ENCODE data around the gene NET1. TPM values are rescaled to one million over a fixed set of nuclear protein-coding genes. Genes with fewer than 3 reads are reported as not detected.

NET1 gene
- total and polyA plus RNA-seq, 7 donors = 75.3 to 333 (median 199) TPM

- Histone ChIP-seq H3K9me3 (no peaks in the 10 kb centered on the region), H3K27me3 (no peaks in the 10 kb centered on the region), H3K4me3 (no peak overlapping the region), H3K36me3 (peaks cover 0 to 10% (median 0%) of the 10 kb centered on the region in 4 donors), H3K4me1 (peaks cover 0 to 54% (median 44%) of the 10 kb centered on the region in 4 donors), H3K27ac (peak overlapping the region in 3 of 4 donors; percentile 2 to 85 (median 83))
- TF ChIP-seq CTCF (IDR thresholded peaks at IDR 0.05) (no peak), EP300 (IDR thresholded peaks at IDR 0.05) (no peak), POLR2AphosphoS5 (IDR thresholded peaks at IDR 0.05) (no peak), POLR2A (IDR thresholded peaks at IDR 0.05) (no peak)
- intact Hi-C loops (cut with DNase I) = no loop called here
- no peak for DNase-seq
- WGBS, 2 donors = 63 to 87% methylated on average over 5 of the region's 5 CpGs
Observed at GRCh38 chr10:5464546-5464945, 52.2 kb downstream of the NET1 start.

GRCh38 chr10:5465976-5466450 is 53.7 kb downstream of the NET1 start:
- DNase-seq = no peak
- WGBS, 2 donors = 26 to 70% methylated on average over 12 of the region's 12 CpGs
- TF ChIP-seq EP300 (IDR thresholded peaks at IDR 0.05) (no peak), POLR2A (IDR thresholded peaks at IDR 0.05) (no peak), POLR2AphosphoS5 (IDR thresholded peaks at IDR 0.05) (no peak), CTCF (IDR thresholded peaks at IDR 0.05) (no peak)
- no peak overlapping the region for H3K4me3 ChIP-seq
- peaks cover 0 to 54% (median 42%) of the 10 kb centered on the region in 4 donors for H3K4me1 ChIP-seq
- intact Hi-C loops (cut with DNase I) = loop anchor here (5.0 kb wide), 2 partner anchors 66 to 81 kb away; no protein-coding TSS in a partner anchor
- no peaks in the 10 kb centered on the region for H3K27me3 ChIP-seq
- peak overlapping the region; percentile 66 to 85 (median 78) for H3K27ac ChIP-seq
- H3K36me3 ChIP-seq = no peaks in the 10 kb centered on the region
- no peaks in the 10 kb centered on the region for H3K9me3 ChIP-seq

GRCh38 chr10:5466451-5467206 is 54.3 kb downstream of the NET1 start:
- Histone ChIP-seq H3K4me1 (peaks cover 0 to 48% (median 39%) of the 10 kb centered on the region in 4 donors), H3K4me3 (no peak overlapping the region), H3K27me3 (no peaks in the 10 kb centered on the region), H3K36me3 (no peaks in the 10 kb centered on the region), H3K27ac (peak overlapping the region; percentile 66 to 85 (median 78)), H3K9me3 (no peaks in the 10 kb centered on the region)
- peak in 2 of 4 donors; percentile 12 to 53 for TF ChIP-seq POLR2AphosphoS5 (IDR thresholded peaks at IDR 0.05)
- peak in 1 of 4 donors; percentile 47 for TF ChIP-seq EP300 (IDR thresholded peaks at IDR 0.05)
- no peak for TF ChIP-seq POLR2A (IDR thresholded peaks at IDR 0.05)
- 20 to 55% methylated on average over 18 of the region's 18 CpGs for WGBS, 2 donors
- intact Hi-C loops (cut with DNase I) = loop anchor here (5.0 kb wide), 2 partner anchors 66 to 81 kb away; no protein-coding TSS in a partner anchor
- peak; percentile 88 for DNase-seq

GRCh38 chr10:5467207-5467535 is 54.8 kb downstream of the NET1 start:
- Histone ChIP-seq H3K27me3 (no peaks in the 10 kb centered on the region), H3K4me1 (peaks cover 0 to 44% (median 33%) of the 10 kb centered on the region in 4 donors), H3K4me3 (no peak overlapping the region), H3K27ac (peak overlapping the region; percentile 66 to 85 (median 78)), H3K9me3 (no peaks in the 10 kb centered on the region), H3K36me3 (no peaks in the 10 kb centered on the region)
- no peak for TF ChIP-seq CTCF (IDR thresholded peaks at IDR 0.05)
- no peak for TF ChIP-seq POLR2A (IDR thresholded peaks at IDR 0.05)
- TF ChIP-seq EP300 (IDR thresholded peaks at IDR 0.05) = no peak
- peak in 1 of 4 donors; percentile 18 for TF ChIP-seq POLR2AphosphoS5 (IDR thresholded peaks at IDR 0.05)
- no peak for DNase-seq
- 45 to 64% methylated on average over 8 of the region's 8 CpGs for WGBS, 2 donors
- intact Hi-C loops (cut with DNase I) = loop anchor here (5.0 kb wide), 2 partner anchors 65 to 80 kb away; no protein-coding TSS in a partner anchor

- Histone ChIP-seq H3K4me1 (peaks cover 0 to 39% (median 29%) of the 10 kb centered on the region in 4 donors), H3K27me3 (no peaks in the 10 kb centered on the region), H3K36me3 (no peaks in the 10 kb centered on the region), H3K27ac (peak overlapping the region in 3 of 4 donors; percentile 74 to 85 (median 83)), H3K4me3 (no peak overlapping the region), H3K9me3 (no peaks in the 10 kb centered on the region)
- 53 to 81% methylated on average over 6 of the region's 6 CpGs for WGBS, 2 donors
- intact Hi-C loops (cut with DNase I) = loop anchor here (5.0 kb wide), 2 partner anchors 65 to 80 kb away; no protein-coding TSS in a partner anchor
- no peak for DNase-seq
- no peak for TF ChIP-seq CTCF (IDR thresholded peaks at IDR 0.05)
- TF ChIP-seq EP300 (IDR thresholded peaks at IDR 0.05) = no peak
- no peak for TF ChIP-seq POLR2AphosphoS5 (IDR thresholded peaks at IDR 0.05)
- TF ChIP-seq POLR2A (IDR thresholded peaks at IDR 0.05) = no peak
Observed at GRCh38 chr10:5467634-5468255, 55.4 kb downstream of the NET1 start.
